Left lung (tissue), 10 donors: ENCODE measurements around the gene SLCO3A1. TPM values are rescaled to one million over a fixed set of nuclear protein-coding genes. Genes with fewer than 3 reads are reported as not detected.

Experiments
- ATAC-seq: fragments of 200-7000 bp; cut with Tn5 transposase; one replicate; pipeline ENCODE4 v1.9.1; 2020; ENCODE audit warnings: moderate library complexity
- DNase-seq, 4 donors: peaks; one replicate each; pipeline ENCODE4 v3.0.0-alpha.2; 2013 to 2020
- H3K27ac ChIP-seq, 2 donors: fragments of 200-600 bp; sonication (generic) in 1 of 2; one replicate each; pipeline versions ENCODE4 v1.5.0 to v1.8.0; 2020 to 2021
- H3K27me3 ChIP-seq, 2 donors: fragments of 200-600 bp; sonication (generic) in 1 of 2; one replicate each; pipeline versions ENCODE4 v1.5.0 to v1.8.0; 2020 to 2021
- H3K36me3 ChIP-seq, 2 donors: fragments of 200-600 bp; sonication (generic) in 1 of 2; one replicate each; pipeline versions ENCODE4 v1.5.0 to v1.8.0; 2020 to 2021
- H3K4me1 ChIP-seq, 2 donors: fragments of 200-600 bp; one replicate each; pipeline ENCODE4 v1.8.0; 2021
- H3K4me3 ChIP-seq, 2 donors: fragments of 200-600 bp; sonication (generic) in 1 of 2; one replicate each; pipeline versions ENCODE4 v1.5.0 to v1.8.0; 2020 to 2021; ENCODE audit warnings: mild to moderate bottlenecking in 1 of 2
- H3K9me3 ChIP-seq, 2 donors: fragments of 200-600 bp; sonication (generic) in 1 of 2; one replicate each; pipeline versions ENCODE4 v1.5.0 to v1.8.0; 2020 to 2021
- intact Hi-C, 2 donors: fragments of 100-400 bp; cut with DNase I; formaldehyde crosslinking; loops; one replicate each; pipeline versions ENCODE4 v1.11.2 to v1.14.2; 2022
- polyA plus RNA-seq, 6 donors: library from polyadenylated mRNA; unstranded; fragments of 120-200 nt; gene quantifications; one replicate each; pipeline ENCODE4 v1.2.1, GENCODE V29; 2013; ENCODE audit not compliant: insufficient read length in 6 of 6
- total RNA-seq, 2 donors: library from RNA; stranded (reverse); fragmentation: NEBNext Ultra II Directional; extraction: Animal tissue kit (Norgen Biotek cat#: 25700); gene quantifications; one replicate each; pipeline ENCODE4 v1.2.1, GENCODE V29; 2021
- TF ChIP-seq, protein P1 (sequence below), 2 donors: fragments of 200-600 bp; sonication (generic) in 1 of 2; IDR thresholded peaks; one replicate each; pipeline versions ENCODE4 v1.5.0 to v1.8.0; 2021; ENCODE audit warnings: antibody characterized with exemption in 2 of 2
- donor health status: DM: no; HTN: yes; CAD: no.
- donor health status: DM: no; HTN: no; CAD: no.

SLCO3A1 gene
- total and polyA plus RNA-seq, 8 donors, result 7.7 to 49.0 (median 11.9) TPM

GRCh38 chr15:91973481-91973880 lies 120.0 kb downstream of the SLCO3A1 start:
- intact Hi-C loops, result no loop called here
- Histone ChIP-seq H3K9me3 (no peaks in the 10 kb centered on the region), H3K27me3 (no peaks in the 10 kb centered on the region), H3K4me1 (peaks cover 3 to 29% of the 10 kb centered on the region in 2 donors), H3K4me3 (no peak overlapping the region), H3K27ac (no peak overlapping the region), H3K36me3 (no peaks in the 10 kb centered on the region)
- DNase-seq, result no peak
- no peak for ATAC-seq
- TF ChIP-seq, protein P1, sequence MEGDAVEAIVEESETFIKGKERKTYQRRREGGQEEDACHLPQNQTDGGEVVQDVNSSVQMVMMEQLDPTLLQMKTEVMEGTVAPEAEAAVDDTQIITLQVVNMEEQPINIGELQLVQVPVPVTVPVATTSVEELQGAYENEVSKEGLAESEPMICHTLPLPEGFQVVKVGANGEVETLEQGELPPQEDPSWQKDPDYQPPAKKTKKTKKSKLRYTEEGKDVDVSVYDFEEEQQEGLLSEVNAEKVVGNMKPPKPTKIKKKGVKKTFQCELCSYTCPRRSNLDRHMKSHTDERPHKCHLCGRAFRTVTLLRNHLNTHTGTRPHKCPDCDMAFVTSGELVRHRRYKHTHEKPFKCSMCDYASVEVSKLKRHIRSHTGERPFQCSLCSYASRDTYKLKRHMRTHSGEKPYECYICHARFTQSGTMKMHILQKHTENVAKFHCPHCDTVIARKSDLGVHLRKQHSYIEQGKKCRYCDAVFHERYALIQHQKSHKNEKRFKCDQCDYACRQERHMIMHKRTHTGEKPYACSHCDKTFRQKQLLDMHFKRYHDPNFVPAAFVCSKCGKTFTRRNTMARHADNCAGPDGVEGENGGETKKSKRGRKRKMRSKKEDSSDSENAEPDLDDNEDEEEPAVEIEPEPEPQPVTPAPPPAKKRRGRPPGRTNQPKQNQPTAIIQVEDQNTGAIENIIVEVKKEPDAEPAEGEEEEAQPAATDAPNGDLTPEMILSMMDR (IDR thresholded peaks at IDR 0.05), result no peak

GRCh38 chr15:91974321-91974720 lies 120.8 kb downstream of the SLCO3A1 start:
- H3K27me3 ChIP-seq, result no peaks in the 10 kb centered on the region
- TF ChIP-seq, protein P1 (IDR thresholded peaks at IDR 0.05), result no peak
- peaks cover 3 to 24% of the 10 kb centered on the region in 2 donors for H3K4me1 ChIP-seq
- intact Hi-C loops, result no loop called here
- no peak overlapping the region for H3K27ac ChIP-seq
- H3K4me3 ChIP-seq, result no peak overlapping the region
- DNase-seq, result no peak
- peak; percentile 68 for ATAC-seq
- H3K36me3 ChIP-seq, result no peaks in the 10 kb centered on the region
- H3K9me3 ChIP-seq, result no peaks in the 10 kb centered on the region

GRCh38 chr15:91975241-91975978 lies 121.9 kb downstream of the SLCO3A1 start:
- Histone ChIP-seq H3K27ac (no peak overlapping the region), H3K27me3 (no peaks in the 10 kb centered on the region), H3K36me3 (no peaks in the 10 kb centered on the region), H3K9me3 (no peaks in the 10 kb centered on the region), H3K4me3 (no peak overlapping the region), H3K4me1 (peaks cover 3 to 13% of the 10 kb centered on the region in 2 donors)
- intact Hi-C loops, result no loop called here
- peak; percentile 17 for ATAC-seq
- no peak for DNase-seq
- TF ChIP-seq, protein P1 (IDR thresholded peaks at IDR 0.05), result no peak

DNA sequence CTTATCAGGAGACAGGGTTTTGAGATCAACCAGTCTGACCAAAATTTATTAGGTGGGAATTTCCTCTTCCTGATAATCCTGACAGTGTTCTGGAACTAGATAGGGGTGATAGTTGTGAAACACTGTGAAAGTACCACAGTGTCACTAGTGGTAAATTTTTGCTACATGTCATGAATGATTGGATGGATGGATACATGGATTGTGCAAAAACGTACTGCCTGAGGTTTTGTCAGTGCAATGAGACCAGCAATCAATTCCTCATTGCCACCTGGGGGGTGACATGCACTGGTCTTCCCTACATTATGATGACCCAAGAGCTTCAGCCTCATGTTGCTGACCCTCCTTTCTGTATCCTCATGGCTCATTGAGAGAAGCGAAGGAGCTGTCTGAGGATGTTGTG lies 123.5 kb downstream of the SLCO3A1 start:
- no peak overlapping the region for H3K4me3 ChIP-seq
- H3K4me1 ChIP-seq, result peaks cover 3 to 13% of the 10 kb centered on the region in 2 donors
- intact Hi-C loops, result no loop called here
- TF ChIP-seq, protein P1 (IDR thresholded peaks at IDR 0.05), result no peak
- no peaks in the 10 kb centered on the region for H3K36me3 ChIP-seq
- no peak overlapping the region for H3K27ac ChIP-seq
- H3K9me3 ChIP-seq, result no peaks in the 10 kb centered on the region
- ATAC-seq, result no peak
- DNase-seq, result no peak
- H3K27me3 ChIP-seq, result no peaks in the 10 kb centered on the region

DNA sequence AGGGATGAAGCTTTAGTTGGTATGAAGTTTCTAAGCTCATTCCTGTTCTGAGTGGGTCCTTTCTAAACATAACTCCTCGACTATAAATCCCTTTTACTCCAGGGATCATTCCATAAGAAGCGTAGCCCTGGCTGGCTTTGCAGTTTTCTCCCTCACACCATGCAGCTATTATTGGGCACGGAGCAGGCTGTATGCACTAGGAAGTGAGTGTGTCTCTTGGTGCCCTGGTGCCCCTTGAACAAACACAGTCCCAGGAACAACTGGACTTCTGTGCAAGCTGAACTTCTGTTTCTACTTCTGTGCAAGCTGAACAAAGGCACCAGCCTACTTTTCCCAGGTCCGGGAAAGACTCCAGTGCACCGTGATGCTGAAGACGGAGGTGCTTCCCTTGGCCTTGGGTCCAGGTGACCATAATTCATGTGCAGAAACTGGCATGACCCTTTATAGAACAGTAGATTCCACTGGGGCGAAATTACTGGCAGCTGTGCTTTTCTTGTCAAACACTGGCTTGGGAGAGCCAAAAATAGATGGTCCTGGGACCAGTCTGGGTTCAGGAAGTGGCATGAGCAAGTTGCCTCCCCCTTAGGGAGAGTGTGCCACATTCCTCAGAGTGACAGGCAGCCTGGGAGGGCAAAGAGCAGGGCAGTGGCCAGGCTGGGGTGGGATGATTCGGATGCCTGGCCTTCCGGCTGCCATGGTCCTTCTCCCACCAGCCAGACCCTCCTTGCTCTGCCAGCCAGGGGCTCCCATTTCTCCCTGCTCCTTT lies 127.2 kb downstream of the SLCO3A1 start:
- DNase-seq (no peak), ATAC-seq (no peak)
- no peak overlapping the region for H3K27ac ChIP-seq
- TF ChIP-seq, protein P1 (IDR thresholded peaks at IDR 0.05), result no peak
- no peak overlapping the region for H3K4me3 ChIP-seq
- H3K9me3 ChIP-seq, result no peaks in the 10 kb centered on the region
- intact Hi-C loops, result no loop called here
- no peaks in the 10 kb centered on the region for H3K36me3 ChIP-seq
- H3K4me1 ChIP-seq, result peaks cover 0 to under 1% of the 10 kb centered on the region in 2 donors
- no peaks in the 10 kb centered on the region for H3K27me3 ChIP-seq
